Type B pancreatic cell (in vitro differentiated cells): ENCODE results near the gene LRRC1. TPM values are rescaled to one million over a fixed set of nuclear protein-coding genes. Genes with fewer than 3 reads are reported as not detected.

Experiments used
- DNase-seq: peaks from one replicate; pipeline ENCODE4 v3.0.0; 2021; ENCODE audit warnings: mixed read lengths; ENCODE audit not compliant: unreplicated experiment; ENCODE audit errors: extremely low spot score
- H3K27ac Mint-ChIP-seq: 2 replicates; pipeline ENCODE4 v1.8.0; 2021; ENCODE audit warnings: mild to moderate bottlenecking, mixed read lengths
- H3K27me3 Mint-ChIP-seq: 2 replicates; pipeline ENCODE4 v1.8.0; 2021; ENCODE audit warnings: mixed read lengths
- H3K36me3 Mint-ChIP-seq: 2 replicates; pipeline ENCODE4 v1.8.0; 2021; ENCODE audit warnings: mixed read lengths
- H3K4me1 Mint-ChIP-seq: one replicate; pipeline ENCODE4 v1.8.0; 2021; ENCODE audit warnings: mixed read lengths; ENCODE audit not compliant: unreplicated experiment
- H3K4me3 Mint-ChIP-seq: 2 replicates; pipeline ENCODE4 v1.8.0; 2021; ENCODE audit warnings: mild to moderate bottlenecking, mixed read lengths
- H3K9me3 Mint-ChIP-seq: 2 replicates; pipeline ENCODE4 v1.8.0; 2021; ENCODE audit warnings: mixed read lengths
- CTCF ChIP-seq: fragments of 200-600 bp; sonication (generic); conservative IDR thresholded peaks from 2 replicates; pipeline ENCODE4 v1.5.0; 2021; ENCODE audit warnings: antibody characterized with exemption, mild to moderate bottlenecking
- total RNA-seq: library from RNA; stranded (reverse); gene quantifications from 2 replicates; pipeline ENCODE4 v1.2.1, GENCODE V29; 2021; ENCODE audit warnings: low replicate concordance

LRRC1 gene
- total RNA-seq, 1 donor from 2014 or later: 28.9 TPM

GRCh38 chr6:53815381-53816119, 20.7 kb downstream of the LRRC1 start:
- peaks cover 4% of the 10 kb centered on the region for H3K36me3 Mint-ChIP-seq
- H3K4me3 Mint-ChIP-seq: no peak overlapping the region
- no peak for TF ChIP-seq CTCF
- H3K27me3 Mint-ChIP-seq: no peaks in the 10 kb centered on the region
- no peaks in the 10 kb centered on the region for H3K9me3 Mint-ChIP-seq
- H3K27ac Mint-ChIP-seq: no peak overlapping the region
- no peak for DNase-seq
- peaks cover 36% of the 10 kb centered on the region for H3K4me1 Mint-ChIP-seq

- no peak for TF ChIP-seq CTCF
- Mint-ChIP-seq H3K4me3 (no peak overlapping the region), H3K36me3 (no peaks in the 10 kb centered on the region), H3K4me1 (peaks cover 30% of the 10 kb centered on the region), H3K9me3 (no peaks in the 10 kb centered on the region), H3K27me3 (no peaks in the 10 kb centered on the region), H3K27ac (no peak overlapping the region)
- no peak for DNase-seq
Measured at GRCh38 chr6:53818858-53819609, 24.2 kb downstream of the LRRC1 start.

- no peak for DNase-seq
- Mint-ChIP-seq H3K9me3 (no peaks in the 10 kb centered on the region), H3K4me1 (peaks cover 24% of the 10 kb centered on the region), H3K36me3 (no peaks in the 10 kb centered on the region), H3K27ac (no peak overlapping the region), H3K27me3 (no peaks in the 10 kb centered on the region), H3K4me3 (no peak overlapping the region)
- no peak for TF ChIP-seq CTCF
Measured at GRCh38 chr6:53822401-53823125, 27.8 kb downstream of the LRRC1 start.

- Mint-ChIP-seq H3K9me3 (no peaks in the 10 kb centered on the region), H3K4me3 (no peak overlapping the region), H3K27me3 (no peaks in the 10 kb centered on the region), H3K27ac (no peak overlapping the region), H3K36me3 (no peaks in the 10 kb centered on the region), H3K4me1 (peaks cover 22% of the 10 kb centered on the region)
- DNase-seq: no peak
- TF ChIP-seq CTCF: no peak
Measured at GRCh38 chr6:53824714-53825113, 29.9 kb downstream of the LRRC1 start.

GRCh38 chr6:53825532-53826321, 30.9 kb downstream of the LRRC1 start:
- TF ChIP-seq CTCF: no peak
- Mint-ChIP-seq H3K9me3 (no peaks in the 10 kb centered on the region), H3K4me1 (peaks cover 25% of the 10 kb centered on the region), H3K4me3 (no peak overlapping the region), H3K27me3 (no peaks in the 10 kb centered on the region), H3K36me3 (no peaks in the 10 kb centered on the region), H3K27ac (peak overlapping the region; percentile 25)
- DNase-seq: no peak
